GM23248 (cell line): ENCODE results near the gene RCBTB1.

Source experiments
- EZH2 ChIP-seq: fragments of 200-600 bp; sonication (generic); IDR thresholded peaks from 2 replicates; pipeline ENCODE4 v1.6.1; 2018; ENCODE audit warnings: antibody characterized with exemption, mild to moderate bottlenecking; ENCODE audit not compliant: insufficient read depth, poor library complexity, severe bottlenecking
- EZH2phosphoT487 ChIP-seq: fragments of 200-600 bp; sonication (generic); IDR thresholded peaks from 2 replicates; pipeline ENCODE4 v1.6.1; 2018; ENCODE audit warnings: antibody characterized with exemption, moderate library complexity, mild to moderate bottlenecking, low read depth; ENCODE audit not compliant: insufficient read depth

DNA sequence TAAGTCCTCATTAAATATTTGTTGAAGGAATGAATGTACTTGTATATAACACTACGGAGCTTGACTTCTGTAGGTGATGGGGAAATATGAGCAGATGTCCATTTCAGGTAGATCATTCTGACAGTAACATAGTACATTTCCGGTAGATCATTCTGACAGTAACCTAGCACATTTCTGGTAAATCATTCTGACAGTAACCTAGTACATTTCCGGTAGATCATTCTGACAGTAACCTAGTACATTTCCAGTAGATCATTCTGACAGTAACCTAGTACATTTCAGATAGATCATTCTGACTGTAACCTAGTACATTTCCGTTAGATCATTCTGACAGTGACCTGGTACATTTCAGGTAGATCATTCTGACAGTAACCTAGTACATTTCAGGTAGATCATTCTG lies 87.2 kb downstream of the RCBTB1 start:
- TF ChIP-seq EZH2 (no peak), EZH2phosphoT487 (no peak)
